Renal cortical epithelial cell (primary cell): ENCODE results near the gene CAMK1G. TPM values are rescaled to one million over a fixed set of nuclear protein-coding genes. Genes with fewer than 3 reads are reported as not detected.

Experiments used
- DNase-seq: peaks from one replicate; pipeline ENCODE4 v3.0.0-alpha.2; 2011; ENCODE audit warnings: low read depth
- total RNA-seq: library from RNA; depleted of rRNA; stranded (reverse); fragments of >200 nt; gene quantifications from 2 replicates; pipeline ENCODE4 v1.2.3, GENCODE V29; 2014

Gene CAMK1G
- total RNA-seq, 1 donor from 2014 or later = 0.55 TPM

- no peak for DNase-seq
Measured at GRCh38 chr1:209619696-209620486, 36.4 kb downstream of the CAMK1G start.

GRCh38 chr1:209620487-209620884 is 37.0 kb downstream of the CAMK1G start:
- peak; percentile 71 for DNase-seq

- DNase-seq = peak; percentile 36
Measured at GRCh38 chr1:209621286-209621685, 37.8 kb downstream of the CAMK1G start.

- DNase-seq = no peak
Measured at GRCh38 chr1:209621741-209622655, 38.5 kb downstream of the CAMK1G start.

- DNase-seq = no peak
Measured at GRCh38 chr1:209622841-209623829, 39.6 kb downstream of the CAMK1G start.

- DNase-seq = peak; percentile 74
Measured at GRCh38 chr1:209624558-209625549, 41.3 kb downstream of the CAMK1G start.

- DNase-seq = no peak
Measured at GRCh38 chr1:209625791-209626285, 42.3 kb downstream of the CAMK1G start.

GRCh38 chr1:209626346-209627026 is 43.0 kb downstream of the CAMK1G start:
- DNase-seq = no peak

GRCh38 chr1:209627027-209627731 is 43.7 kb downstream of the CAMK1G start:
- DNase-seq = no peak

GRCh38 chr1:209627732-209628196 is 44.2 kb downstream of the CAMK1G start:
- DNase-seq = peak; percentile 38

GRCh38 chr1:209628618-209629299 is 45.2 kb downstream of the CAMK1G start:
- no peak for DNase-seq

GRCh38 chr1:209629621-209630382 is 46.3 kb downstream of the CAMK1G start:
- no peak for DNase-seq

GRCh38 chr1:209630383-209631225 is 47.1 kb downstream of the CAMK1G start:
- no peak for DNase-seq

GRCh38 chr1:209633335-209633997 is 50.0 kb downstream of the CAMK1G start:
- DNase-seq = peak; percentile 83

- no peak for DNase-seq
Measured at GRCh38 chr1:209634005-209634737, 50.7 kb downstream of the CAMK1G start.
